ENCODE data around the gene SERPINA5. TPM values are rescaled to one million over a fixed set of nuclear protein-coding genes. Genes with fewer than 3 reads are reported as not detected.
"Not testable (repeated sequence)": the region's sequence is repeated elsewhere in the genome, so short reads cannot be mapped to it uniquely, and the experiment has no call there.

SERPINA5 gene
- total RNA-seq, 1 donor, result 0.09 TPM

GRCh38 chr14:94636744-94637412, 55.7 kb downstream of the SERPINA5 start:
- no peak overlapping the region for H3K4me3 ChIP-seq (ENCODE audit: low read depth, low read length)
- DNase-seq (ENCODE audit: low read depth), result peak; percentile 4
- no peak for TF ChIP-seq CTCF (IDR thresholded peaks at IDR 0.05; ENCODE audit: insufficient read depth, low read length)

- H3K4me3 ChIP-seq (ENCODE audit: low read depth, low read length); DNase-seq (ENCODE audit: low read depth): not testable (repeated sequence)
Observed at GRCh38 chr14:94637814-94638213, 56.6 kb downstream of the SERPINA5 start.

GRCh38 chr14:94638339-94638738, 57.1 kb downstream of the SERPINA5 start:
- TF ChIP-seq CTCF (IDR thresholded peaks at IDR 0.05; ENCODE audit: insufficient read depth, low read length), result no peak
- DNase-seq (ENCODE audit: low read depth), result no peak
- H3K4me3 ChIP-seq (ENCODE audit: low read depth, low read length), result no peak overlapping the region

- H3K4me3 ChIP-seq (ENCODE audit: low read depth, low read length), result no peak overlapping the region
Observed at GRCh38 chr14:94638961-94639817, 58.0 kb downstream of the SERPINA5 start.

GRCh38 chr14:94640721-94641631, 59.8 kb downstream of the SERPINA5 start:
- no peak overlapping the region for H3K4me3 ChIP-seq (ENCODE audit: low read depth, low read length)
- TF ChIP-seq CTCF (IDR thresholded peaks at IDR 0.05; ENCODE audit: insufficient read depth, low read length), result no peak
- DNase-seq (ENCODE audit: low read depth), result no peak

More at GRCh38 chr14:94638961-94639817, 58.0 kb downstream of the SERPINA5 start:
- TF ChIP-seq CTCF (IDR thresholded peaks at IDR 0.05; ENCODE audit: insufficient read depth, low read length), result no peak
- DNase-seq (ENCODE audit: low read depth), result no peak

GRCh38 chr14:94641632-94641955, 60.4 kb downstream of the SERPINA5 start:
- H3K4me3 ChIP-seq (ENCODE audit: low read depth, low read length), result no peak overlapping the region
- no peak for TF ChIP-seq CTCF (IDR thresholded peaks at IDR 0.05; ENCODE audit: insufficient read depth, low read length)
- DNase-seq (ENCODE audit: low read depth), result no peak

Other genes starting within 250 kb of the SERPINA5 start
- not detected in 2 replicates for gene SERPINA2, start 214.7 kb upstream of the SERPINA5 start, total RNA-seq (ENCODE audit: low replicate concordance)
- gene SERPINA1, start 192.8 kb upstream of the SERPINA5 start, total RNA-seq (ENCODE audit: low replicate concordance), result not detected in 2 replicates
- not detected in 2 replicates for gene SERPINA11, start 128.6 kb upstream of the SERPINA5 start, total RNA-seq (ENCODE audit: low replicate concordance)
- not detected in 2 replicates for gene SERPINA9, start 105.2 kb upstream of the SERPINA5 start, total RNA-seq (ENCODE audit: low replicate concordance)
- not detected in 2 replicates for gene SERPINA12, start 72.0 kb upstream of the SERPINA5 start, total RNA-seq (ENCODE audit: low replicate concordance)
- gene SERPINA4, start 20.0 kb upstream of the SERPINA5 start, total RNA-seq (ENCODE audit: low replicate concordance), result not detected in 2 replicates
- 5.3 and 13.6 TPM in 2 replicates for gene SERPINA3, start 31.0 kb downstream of the SERPINA5 start, total RNA-seq (ENCODE audit: low replicate concordance)
- gene GSC, start 188.7 kb downstream of the SERPINA5 start, total RNA-seq (ENCODE audit: low replicate concordance), result 2.1 and 2.5 TPM in 2 replicates